ENCODE data around the gene DDRGK1.
"Not testable (repeated sequence)": the region's sequence is repeated elsewhere in the genome, so short reads cannot be mapped to it uniquely, and the experiment has no call there.

Gene DDRGK1

DNA sequence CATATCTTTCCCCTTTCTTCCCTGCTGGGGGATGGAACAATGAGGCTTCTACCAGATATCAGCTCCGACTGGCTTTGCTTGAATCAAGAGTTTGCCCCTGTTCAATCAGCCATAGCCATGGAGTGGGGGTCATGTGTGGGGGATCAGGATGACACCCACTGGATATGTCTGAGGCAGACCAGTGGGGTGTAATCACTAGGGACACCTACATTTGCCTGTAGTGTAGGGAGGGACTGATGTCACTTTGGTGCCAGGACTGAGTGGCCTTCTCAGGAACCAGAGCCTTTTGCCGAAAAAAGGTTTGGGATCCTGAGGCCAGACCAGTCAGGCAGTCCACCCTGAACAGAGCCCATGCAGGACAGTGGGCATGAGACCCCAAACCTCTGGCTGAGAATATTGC, 5.9 kb upstream of the DDRGK1 start:
- DNase-seq = no peak

DNA sequence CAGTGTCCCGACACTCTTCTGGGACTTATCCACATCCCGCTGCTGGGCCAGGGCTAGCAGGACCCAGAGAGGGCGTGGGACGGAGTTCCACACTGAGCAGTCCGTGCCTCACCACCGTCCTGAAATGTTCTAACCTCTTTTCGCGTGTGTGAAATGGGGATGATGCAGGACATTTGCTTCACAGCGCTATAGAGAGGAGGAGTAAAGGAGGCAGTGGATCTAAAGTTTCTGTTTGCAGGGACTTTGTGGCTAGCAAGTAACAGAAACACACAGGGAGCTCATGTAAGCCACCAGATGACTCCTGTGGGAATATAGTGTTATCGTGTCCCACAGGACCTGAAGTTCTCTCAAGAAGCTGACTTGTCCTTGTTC, 5.5 kb upstream of the DDRGK1 start:
- peak; percentile 29 for DNase-seq

DNA sequence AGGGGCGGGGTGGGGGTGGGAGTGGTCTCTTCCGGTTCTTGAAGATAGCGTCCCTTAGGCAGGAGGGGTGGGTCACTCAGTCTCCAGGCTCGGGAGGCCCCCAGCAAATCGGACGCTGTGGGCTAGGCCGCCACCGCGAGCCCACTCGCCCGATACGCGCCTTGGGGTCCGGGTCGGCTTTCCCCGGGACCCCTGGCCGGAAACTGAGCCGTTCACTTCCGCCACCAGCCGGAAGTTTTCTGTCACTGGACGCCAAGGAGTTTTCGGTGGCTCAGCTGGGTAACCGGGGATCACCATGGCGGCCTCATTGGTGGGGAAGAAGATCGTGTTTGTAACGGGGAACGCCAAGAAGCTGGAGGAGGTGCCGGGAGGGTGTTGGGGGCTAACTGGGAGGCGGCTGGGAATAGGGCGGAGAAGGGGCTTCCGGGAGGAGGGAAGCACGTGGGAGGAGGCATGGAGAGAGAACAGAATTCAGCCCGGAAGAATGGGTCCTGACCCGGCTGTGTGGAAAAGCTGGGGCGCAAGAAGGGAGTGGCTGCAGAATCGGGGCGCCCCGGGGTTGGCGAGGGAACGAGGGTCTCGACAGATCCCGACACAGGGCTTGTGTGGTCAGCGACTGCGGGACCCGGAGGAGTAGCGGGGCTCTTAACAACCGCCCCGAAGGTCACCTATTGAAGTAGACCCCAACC, 4.9 kb upstream of the DDRGK1 start, which contains the start of gene ITPA:
ITPA (plus strand) TSS at position 242 of the 689 bp plus-strand sequence; CDS start at position 296, 54 bp downstream.
- DNase-seq = peak; percentile 74

DNA sequence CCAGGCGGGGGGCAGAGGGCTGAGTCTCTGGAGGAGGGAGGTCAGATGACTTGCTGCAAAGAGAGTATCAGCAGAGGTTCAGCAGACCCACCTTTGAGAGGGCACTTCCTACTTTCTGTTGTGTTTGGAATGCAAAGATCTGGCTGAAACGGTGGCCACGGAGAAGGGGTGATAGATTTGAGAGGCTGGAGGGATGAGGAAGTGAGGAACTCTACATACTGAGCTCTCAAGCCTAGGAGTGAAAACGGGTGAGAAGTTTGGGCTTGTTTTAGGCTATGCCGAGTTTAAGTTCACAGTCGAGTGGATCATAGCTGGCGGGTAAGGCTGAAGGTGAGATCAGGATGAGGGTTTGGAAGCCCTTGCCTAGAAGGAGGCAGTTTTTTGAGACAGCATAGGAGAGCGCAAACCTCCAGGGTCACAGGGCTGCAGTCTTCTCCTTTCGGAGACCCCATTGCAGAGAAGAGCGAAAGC, 4.3 kb upstream of the DDRGK1 start:
- peak; percentile 48 for DNase-seq

DNA sequence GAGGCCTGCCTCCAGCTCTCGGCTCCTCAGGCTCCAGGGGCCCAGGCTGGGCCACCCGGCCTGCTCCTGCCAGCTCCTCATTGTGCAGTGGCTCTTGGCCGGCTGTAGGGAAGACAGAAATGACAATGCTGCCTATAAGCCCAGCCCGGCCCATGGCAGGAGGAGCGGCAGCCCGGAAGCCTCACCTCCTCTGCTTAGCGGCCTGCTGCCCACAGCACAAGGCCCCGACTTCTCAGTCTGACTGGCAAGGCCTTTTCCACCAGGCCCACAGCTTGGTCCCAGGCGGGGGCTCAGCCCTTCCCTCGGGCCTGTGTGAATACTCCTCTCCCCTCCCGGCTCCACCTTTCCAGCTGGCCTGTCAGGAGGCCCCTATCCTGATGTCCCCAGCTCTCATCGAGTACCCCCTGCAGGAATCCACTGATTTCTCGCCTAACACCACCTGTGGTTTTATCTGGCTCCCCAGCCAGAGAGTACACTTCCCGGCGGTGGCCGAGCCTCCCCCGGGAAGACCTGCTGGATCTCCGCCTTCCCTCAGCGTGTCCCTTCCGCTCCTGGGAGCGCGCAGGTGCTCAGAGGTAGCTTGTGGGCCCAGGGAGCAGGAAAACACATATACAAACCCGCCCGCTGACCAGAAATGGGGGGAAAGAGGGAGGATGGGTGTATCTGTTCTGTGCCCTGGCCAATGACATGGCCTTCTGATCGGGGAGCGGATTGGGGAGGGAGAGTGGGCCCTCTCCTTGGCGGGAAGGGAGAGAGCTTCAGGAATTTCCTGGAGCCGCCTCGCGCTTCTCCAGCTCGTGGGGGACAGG, 963 bp downstream of the DDRGK1 start:
- peak; percentile 87 for DNase-seq

DNA sequence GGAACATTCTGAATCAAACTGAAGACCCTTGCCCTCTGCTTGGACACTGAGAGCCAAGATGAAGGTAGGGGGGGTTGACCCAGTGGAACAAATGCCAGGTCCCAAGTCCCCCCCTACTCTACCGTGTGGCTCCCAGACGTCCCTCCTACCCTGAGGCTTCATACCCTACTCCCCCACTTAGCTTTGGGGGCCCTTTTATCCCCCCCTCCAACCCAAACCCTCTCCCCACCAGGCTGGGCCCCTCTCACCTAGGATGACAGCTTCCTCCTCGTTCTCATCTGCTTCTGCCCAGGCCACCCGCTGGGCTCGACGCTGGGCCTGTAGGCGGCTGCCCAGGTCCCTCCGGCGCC, 1.5 kb downstream of the DDRGK1 start:
- DNase-seq = no peak

DNA sequence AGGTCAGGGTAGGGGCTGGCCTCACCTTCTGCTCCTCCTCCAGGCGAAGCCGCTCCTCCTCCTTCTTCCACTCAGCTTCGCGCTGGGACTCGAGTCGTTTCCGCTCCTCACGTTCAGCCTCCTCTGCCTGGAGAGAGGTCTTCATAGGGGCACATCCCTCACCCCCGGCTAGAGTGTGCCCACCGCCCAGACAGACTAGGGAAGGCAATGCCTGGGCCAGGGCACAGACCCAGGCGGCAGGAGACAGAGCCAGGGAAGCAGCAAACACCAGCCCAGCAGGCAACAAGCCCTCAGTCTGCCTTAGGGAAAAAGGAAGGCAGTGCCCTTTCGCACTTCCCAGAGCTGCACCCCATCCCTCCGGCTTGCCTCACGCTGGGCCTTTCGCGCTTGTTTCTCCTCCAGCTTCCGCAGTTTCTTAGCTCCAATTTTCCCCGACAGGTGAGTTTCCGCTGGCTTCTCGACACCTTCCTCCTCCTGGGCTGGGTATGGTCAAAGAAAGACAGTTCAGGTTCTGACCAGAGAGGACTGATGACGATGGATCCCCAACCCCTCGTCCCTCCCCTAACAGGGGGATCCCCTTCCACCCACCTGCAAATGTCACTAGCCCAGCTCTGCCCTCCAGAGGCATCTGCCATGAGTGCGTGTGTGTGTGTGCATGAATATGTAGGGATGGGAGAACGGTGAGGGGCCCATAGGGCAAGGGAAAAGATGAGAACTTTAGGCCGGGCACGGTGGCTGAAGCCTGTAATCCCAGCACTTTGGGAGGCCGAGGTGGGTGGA, 4.3 kb downstream of the DDRGK1 start:
- no peak for DNase-seq

DNA sequence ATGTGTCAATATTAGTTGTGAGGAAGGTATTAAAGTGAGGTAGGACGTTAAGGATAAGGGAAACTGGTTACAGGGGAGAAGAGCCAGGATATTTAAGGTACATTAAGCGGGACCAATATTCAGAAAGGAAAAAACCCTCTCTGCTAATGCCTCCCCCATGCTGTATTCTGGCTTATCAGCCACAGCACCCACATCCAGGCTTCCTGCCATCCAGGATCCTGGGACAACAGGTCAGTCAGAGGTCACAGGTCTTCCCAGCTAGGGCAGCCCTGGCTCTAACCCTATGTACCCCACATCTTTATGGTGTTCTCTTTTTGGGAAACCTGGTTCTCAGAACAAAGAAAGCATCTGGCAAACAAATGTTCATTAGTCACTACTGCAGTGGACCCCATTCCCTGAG, 5.3 kb downstream of the DDRGK1 start:
- no peak for DNase-seq

DNA sequence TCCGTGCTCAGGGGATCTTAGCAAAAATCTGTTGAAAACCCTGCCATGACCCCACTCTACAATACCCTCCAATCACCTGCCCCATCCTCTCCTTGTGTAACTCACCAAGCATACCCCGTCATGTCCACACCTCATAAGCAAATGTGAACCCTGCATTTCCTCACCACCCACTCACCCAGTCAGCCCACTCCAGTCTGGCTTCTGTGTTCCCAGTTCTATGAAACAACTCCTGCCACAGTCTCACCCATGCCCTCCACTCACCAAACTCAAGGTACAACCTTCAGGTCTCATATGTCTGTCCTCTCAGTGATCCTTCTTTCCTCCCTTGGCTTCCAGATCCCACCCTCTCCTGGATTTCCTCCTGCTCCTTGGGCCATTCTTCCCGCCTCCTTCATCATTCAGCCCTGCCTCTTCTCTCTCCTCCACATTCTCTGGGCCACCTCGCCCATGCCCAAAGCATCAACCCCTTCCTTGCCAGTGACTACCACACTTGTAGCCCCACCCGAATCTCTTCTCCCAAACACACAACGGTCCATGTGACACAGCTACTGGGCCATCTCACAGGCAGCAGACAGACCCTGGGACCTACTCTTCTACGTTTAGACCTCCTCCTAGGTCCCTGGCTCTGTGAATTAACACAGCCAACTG, 8.8 kb downstream of the DDRGK1 start:
- no peak for DNase-seq

DNA sequence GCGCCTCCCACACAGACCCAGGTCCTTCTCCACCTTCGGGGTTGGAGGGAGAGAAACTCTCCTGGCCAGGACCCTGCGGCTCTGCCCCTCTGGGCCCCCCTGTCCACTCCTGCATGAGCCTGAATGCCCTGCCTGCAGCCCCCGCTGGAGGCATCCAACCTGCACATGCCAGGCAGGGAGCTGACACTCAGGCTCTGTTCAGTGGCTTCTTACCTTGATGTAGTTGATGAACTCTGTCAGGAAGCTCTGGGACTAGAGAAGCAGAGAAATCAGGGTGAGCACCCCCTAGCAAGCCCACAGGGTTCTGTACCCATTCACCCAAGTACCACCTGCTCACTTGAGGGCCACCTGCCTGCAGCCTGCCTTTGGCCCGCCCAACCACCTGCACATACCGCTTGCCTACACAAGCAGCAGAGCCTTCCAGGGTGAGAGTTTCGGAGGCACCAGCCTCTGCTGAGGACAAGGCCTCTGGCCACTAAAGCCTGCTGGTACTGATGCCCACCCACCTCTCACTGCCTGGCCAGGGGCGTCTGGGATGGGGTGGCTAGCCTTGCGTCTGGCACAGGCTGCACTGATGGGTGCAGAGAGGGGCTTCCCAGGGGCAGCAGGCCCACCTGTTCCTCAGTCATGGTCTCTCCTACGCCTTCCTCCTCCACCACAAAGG, 9.7 kb downstream of the DDRGK1 start:
- DNase-seq = no peak

DNA sequence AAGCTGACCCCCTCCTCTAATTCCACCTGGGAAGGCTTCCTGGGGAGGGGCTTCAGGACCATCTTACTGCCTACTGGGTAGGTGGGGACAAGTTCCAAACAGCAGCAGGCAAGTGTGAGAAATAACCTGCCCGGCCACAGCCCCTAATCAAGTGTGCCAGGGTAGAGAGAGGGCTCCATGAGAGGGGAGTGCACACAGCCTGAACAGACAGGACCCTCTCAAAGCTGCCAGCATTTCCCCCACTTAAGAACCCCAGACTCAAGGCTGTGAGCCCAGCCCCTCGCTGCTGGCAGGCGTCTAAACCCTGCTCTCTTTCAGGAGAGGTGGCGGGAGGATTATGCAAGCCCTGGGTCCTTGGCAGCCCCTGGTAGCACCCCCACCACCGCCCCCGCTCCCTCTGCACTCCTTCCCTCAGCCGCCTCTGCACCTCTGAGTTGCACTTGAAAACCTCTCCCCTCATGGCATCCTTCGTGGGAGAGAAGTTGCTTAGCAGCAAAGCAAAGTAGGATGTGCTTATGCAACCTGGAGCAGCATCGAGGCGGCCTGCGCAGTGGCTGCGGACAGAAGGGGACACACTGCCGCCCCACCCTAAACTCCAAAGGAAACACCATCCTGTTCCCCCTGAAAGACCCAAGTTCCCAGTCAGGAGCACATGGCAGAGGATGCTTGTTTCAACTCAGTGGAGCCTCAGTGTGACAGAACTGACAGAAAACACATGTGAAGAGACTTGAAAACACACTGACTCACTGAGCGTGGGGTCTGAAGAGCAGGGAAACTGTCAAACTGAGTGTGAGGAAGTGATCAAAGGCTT, 10.5 kb downstream of the DDRGK1 start:
- no peak for DNase-seq

DNA sequence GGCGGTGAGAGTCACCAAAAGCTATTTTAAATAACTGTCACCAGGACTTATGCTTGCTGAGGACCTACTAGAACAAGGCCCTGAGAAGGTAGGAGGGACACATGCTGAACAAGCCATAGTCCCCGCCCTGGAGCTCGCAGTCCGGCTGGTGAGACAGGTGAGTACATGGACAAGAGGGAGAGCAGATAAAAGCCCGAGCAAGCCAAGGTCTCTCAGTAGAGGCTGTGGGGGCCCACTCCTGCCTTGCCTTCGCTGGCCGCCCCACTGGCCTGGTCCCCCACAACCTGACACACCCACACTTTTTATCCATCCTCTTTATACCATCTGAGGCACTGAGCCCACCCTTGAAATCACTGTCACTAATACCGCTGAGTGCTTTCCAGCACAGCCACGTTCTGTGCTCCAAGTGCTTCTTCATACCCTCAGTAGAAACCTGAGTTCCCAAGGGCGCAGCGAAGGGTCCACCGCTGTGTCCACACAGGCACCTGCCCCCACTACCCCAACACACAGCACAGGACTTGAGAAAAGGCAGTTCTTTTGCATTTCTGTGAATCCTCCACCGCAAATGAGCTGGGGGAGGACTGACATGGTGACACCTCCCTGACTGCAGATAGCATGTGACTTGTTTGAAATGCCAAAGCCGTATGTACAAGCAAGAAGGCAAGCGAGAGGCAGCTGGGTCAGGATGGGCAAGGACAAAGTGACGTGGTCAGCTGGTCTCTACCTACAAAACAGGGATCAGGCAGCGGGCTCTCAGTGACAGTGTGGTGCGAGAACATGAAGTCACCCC, 12.1 kb downstream of the DDRGK1 start:
- DNase-seq = no peak

DNA sequence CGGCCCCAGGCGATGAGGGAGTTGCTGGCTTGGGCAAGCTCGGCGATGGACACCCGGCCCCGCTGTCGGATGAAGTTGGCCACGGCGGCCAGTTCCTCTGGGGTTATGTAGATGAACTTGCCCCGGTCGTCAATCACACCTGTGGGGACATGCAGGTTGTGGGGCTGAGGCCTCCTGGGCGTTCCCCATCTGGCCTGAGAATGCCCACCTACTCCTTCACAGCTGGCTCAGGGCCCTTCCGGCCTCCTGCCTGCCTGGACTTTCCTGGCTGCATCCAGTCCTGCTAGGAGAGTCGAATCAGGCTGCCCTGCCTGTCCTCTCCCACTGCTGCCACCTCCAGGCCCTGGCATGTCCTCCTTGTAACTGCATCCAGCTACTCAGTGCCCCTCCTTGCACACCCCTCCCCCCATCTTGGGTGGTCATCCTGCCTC, 13.8 kb downstream of the DDRGK1 start:
- DNase-seq = no peak

DNA sequence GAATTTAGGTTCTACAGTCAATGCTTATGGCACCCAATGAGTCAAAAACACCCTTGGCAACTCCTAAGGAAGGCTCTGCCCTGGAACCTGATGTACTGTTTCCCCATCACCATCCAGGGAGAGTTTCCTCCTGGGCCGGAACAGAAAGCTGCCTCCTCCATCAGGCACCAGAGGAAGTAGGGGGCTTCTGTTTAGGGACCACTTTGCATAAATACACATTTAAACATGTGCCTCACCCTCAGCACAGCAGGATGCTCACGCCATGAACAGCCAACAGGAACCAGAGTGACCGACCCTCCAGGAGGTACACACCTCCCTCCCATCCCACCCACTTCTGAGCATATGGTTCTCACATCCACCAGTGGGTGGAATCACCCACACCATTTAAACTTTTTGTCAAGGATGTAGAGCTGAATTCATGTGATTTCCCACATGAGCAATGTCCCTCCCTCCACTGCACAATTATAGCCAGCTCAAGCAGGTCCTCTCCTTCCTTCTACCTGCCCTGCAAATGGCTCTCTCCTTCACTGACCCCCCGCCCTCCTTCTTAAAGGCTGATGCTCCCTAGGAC, 14.8 kb downstream of the DDRGK1 start:
- no peak for DNase-seq

DNA sequence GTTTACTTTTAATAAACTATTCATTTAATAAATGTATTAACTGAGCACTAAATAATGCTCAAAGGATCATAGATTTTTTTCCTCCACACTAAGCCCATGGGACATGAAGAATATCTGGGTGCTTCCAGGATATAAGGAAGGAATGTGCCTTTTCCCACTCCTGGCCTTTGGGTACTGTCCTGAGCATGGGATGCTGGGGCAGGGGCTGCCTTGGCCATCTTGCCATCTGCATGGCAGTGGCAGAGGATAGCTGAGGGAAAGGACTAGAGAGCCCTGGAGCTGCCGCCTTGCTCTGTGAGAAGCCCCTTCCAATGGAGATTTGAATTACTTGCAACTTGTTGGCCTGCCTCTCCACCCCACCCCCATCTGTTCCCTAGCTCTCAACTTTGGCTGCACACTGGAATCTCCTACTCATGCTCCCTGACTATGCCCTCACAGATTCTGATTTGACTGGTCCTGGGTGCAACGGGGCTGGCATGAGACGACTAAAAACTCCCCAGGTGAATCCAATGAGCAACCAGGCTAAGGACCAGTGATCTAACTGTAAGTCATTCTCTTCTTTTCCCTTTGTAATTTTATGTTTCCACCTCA, 15.6 kb downstream of the DDRGK1 start:
- DNase-seq = no peak

DNA sequence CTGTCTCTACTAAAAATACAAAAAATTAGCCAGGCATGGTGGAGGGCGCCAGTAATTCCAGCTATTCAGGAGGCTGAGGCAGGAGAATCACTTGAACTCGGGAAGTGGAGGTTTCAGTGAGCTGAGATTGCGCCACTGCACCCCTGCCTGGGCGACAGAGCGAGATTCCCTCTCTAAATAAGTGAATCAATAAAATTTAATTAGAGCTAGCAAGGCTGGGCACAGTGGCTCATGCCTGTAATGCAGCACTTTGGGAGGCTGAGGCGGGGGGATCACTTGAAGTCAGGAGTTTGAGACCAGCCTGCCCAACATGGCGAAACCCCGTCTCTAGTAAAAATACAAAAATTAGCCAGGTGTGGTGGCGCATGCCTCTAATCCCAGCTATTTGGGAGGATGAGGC, 16.6 kb downstream of the DDRGK1 start:
- DNase-seq = not testable (repeated sequence)

DNA sequence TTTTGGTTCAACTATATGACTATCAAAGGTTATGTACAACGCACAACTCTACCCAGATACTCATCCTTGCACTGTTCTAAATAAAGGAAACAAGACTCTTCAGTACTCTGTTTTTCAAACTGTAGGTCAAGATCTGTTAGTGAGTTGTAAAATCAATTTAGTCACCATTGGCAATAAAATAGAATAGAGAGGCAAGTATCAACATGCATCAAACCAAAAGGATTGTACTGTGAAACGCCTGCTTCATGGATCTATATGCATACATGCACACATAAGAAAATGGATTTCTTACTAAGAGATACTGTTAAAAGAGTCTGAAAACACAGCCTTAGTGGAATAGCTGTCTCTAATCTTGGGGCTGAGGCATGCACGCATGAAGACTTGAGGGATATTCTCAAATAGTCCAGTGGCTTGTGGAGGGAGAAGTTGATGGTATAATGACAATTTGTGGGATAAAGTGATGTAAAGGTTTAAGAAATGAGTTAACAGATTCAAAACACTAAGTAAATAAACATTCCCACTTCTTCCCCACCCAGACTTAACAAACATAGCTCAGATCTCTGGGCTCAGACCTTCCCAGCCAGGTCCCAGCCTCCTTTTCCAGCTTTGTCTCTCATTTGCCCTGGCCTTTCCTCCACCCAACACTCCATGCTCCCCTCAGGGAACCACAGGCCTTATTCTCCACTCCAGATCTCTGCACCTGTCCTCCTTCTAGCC, 20.4 kb downstream of the DDRGK1 start:
- DNase-seq = no peak

DNA sequence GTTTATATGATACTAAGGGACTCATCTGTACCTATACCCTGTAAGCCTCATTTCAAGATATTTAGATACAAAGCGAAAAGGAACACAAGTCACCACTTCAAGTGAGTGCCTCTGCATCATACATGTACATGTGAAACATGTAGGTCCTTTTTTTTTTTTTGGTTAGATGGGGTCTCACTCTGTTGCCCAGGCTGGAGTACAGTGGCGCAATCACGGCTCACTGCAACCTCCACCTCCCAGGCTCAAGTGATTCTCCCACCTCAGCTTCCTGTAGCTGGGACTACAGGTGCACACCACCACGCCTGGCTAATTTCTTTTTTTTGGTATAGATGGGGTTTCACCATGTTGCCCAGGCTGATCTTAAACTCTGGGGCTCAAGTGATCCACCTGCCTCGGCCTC, 22.1 kb downstream of the DDRGK1 start:
- DNase-seq = not testable (repeated sequence)

DNA sequence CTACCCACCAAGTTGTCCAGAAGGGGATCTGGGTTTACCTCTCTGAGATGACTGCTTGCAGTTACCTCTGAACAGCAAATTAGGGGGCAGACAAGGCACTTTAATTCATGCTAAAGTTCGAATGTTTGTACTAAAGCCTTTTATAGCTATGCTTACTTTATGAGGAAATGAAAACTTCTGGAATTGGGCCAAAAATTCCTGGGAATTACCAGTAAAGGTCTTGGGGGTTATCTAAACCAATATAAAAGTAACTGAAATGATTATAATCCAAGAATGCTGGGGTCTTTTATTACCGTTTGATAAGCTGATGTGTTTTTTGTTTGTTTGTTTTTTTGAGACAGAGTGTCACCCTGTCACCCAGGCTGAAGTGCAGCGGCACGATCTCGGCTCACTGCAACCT, 23.2 kb downstream of the DDRGK1 start:
- no peak for DNase-seq

Data from NCI-H69 (cell line).